Stimulated activated effector memory CD8-positive, alpha-beta T cell treated with anti-CD3 and anti-CD28 coated beads, Interleukin-12 subunit alpha, Interleukin-12 subunit beta, amount 100 ng/mL, for 72 hours (primary cell): ENCODE results near the gene ANKIB1.
A peak's percentile ranks its signal among the peaks of the same experiment; 100 is the strongest.
"Not testable (repeated sequence)": the region's sequence is repeated elsewhere in the genome, so short reads cannot be mapped to it uniquely, and the experiment has no call there.

ENCODE experiments used
- ATAC-seq: fragments of 150-1000 bp; cut with Tn5 transposase; 2 replicates; pipeline ENCODE4 v1.10.0; 2021
- DNase-seq, 2 donors: peaks; one replicate each; pipeline ENCODE4 v3.0.0; 2021 to 2022; ENCODE audit warnings: low spot score in 2 of 2
- H3K27ac Mint-ChIP-seq: one replicate; pipeline ENCODE4 v1.8.0; 2022; ENCODE audit warnings: mild to moderate bottlenecking, mixed read lengths
- H3K36me3 Mint-ChIP-seq: one replicate; pipeline ENCODE4 v1.8.0; 2022; ENCODE audit warnings: mild to moderate bottlenecking, mixed read lengths
- H3K4me1 Mint-ChIP-seq: one replicate; pipeline ENCODE4 v1.8.0; 2022; ENCODE audit warnings: mixed read lengths
- H3K4me3 Mint-ChIP-seq: one replicate; pipeline ENCODE4 v1.8.0; 2022; ENCODE audit warnings: mild to moderate bottlenecking, mixed read lengths
- H3K9me3 Mint-ChIP-seq: one replicate; pipeline ENCODE4 v1.8.0; 2022; ENCODE audit warnings: mixed read lengths

ANKIB1 gene

DNA sequence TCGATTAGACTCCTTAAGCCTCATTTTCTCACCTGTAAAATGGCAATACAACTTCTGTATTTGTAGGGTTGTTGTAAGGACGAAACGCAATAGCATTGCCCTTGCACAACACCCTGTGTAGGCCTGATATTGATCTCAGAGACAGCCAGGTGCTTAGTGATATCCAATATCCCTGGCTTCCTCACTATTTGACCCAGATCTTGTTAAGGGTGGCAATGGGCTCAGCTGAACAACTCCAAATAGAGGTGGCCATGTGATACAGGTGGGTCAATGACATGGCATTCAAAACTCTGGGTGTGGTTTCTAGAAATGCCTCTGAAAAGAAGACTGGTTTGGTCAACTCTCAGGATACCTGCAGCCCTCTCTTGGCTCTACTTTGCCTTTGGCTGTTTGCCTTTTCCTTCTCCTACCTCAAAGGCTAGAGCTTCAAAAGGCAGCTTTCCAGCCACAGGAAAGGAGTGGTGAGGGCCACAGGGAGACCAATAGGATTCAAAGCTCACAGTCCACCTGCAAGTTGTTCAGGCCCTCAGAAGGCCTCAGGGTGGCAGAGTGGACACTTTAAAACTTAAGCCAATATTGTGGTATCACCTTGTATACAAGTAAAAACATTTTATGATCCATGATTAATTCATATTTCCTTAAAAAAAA, 186.6 kb downstream of the ANKIB1 start:
- ATAC-seq = no peak
- no peaks in the 10 kb centered on the region for H3K4me1 Mint-ChIP-seq
- H3K9me3 Mint-ChIP-seq = no peaks in the 10 kb centered on the region
- H3K36me3 Mint-ChIP-seq = no peaks in the 10 kb centered on the region
- no peak overlapping the region for H3K27ac Mint-ChIP-seq
- no peak for DNase-seq
- H3K4me3 Mint-ChIP-seq = no peak overlapping the region

GRCh38 chr7:92433019-92433418, 187.2 kb downstream of the ANKIB1 start:
- ATAC-seq (no peak), DNase-seq (no peak)
- Mint-ChIP-seq H3K4me1 (no peaks in the 10 kb centered on the region), H3K4me3 (no peak overlapping the region), H3K9me3 (no peaks in the 10 kb centered on the region), H3K27ac (no peak overlapping the region), H3K36me3 (no peaks in the 10 kb centered on the region)

DNA sequence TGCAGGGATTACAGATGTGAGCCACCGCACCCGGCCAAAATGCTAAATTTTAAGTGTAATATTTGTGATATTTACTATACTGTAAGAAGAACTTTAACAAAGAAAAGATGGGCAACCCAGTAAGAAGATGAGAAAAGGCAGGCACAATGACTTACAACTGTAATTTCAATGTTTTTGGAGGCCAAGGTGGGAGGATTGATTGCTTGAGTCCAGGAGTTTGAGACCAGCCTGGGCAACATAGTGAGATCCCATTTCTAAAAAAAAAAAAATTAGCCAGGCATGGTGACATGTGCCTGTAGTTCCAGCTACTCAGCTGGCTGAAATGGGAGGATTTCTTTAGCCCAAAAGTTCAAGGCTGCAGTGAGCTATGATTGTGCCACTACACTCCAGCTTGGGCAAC, 189.8 kb downstream of the ANKIB1 start:
- H3K27ac Mint-ChIP-seq = no peak overlapping the region
- H3K4me3 Mint-ChIP-seq = no peak overlapping the region
- ATAC-seq = no peak
- H3K36me3 Mint-ChIP-seq = no peaks in the 10 kb centered on the region
- H3K9me3 Mint-ChIP-seq = no peaks in the 10 kb centered on the region
- no peak for DNase-seq
- no peaks in the 10 kb centered on the region for H3K4me1 Mint-ChIP-seq

DNA sequence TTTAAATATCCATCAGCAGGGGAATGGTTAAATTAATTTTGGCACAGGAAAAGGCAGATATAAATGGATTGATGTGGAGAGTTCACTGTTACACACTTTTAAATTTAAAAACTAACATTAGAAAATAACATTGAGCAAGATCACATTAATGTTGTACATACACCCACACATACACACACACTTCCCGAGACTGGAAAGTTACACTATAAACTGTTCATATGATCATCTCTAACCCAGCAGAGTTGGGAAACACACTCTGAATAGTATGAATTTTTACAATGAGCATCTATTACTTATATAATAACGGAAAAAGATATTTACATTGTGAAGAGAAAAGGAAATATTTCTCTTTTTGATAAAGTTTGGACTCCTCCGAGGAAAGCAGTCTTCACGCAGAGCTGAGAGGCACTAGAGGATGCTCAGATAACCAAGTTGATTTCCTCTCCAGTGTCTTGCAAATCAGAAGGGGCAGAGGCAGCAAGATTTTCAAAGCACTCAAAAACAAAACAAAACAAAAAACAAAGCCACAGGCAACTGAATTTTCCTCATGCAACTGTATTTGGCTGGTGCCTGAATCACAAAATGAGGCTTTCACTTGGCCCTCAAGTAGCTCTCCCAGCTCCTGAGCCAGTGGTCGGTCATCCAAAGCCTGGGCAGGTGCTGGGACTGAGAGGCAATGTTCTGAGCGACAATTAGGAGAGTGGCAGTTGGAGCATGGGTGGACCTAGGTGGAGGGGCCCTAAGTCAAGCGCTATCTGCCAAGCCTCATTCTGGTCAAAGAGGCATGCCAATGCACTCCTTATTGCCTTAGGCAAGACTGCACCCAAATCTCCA, 191.1 kb downstream of the ANKIB1 start:
- ATAC-seq = no peak
- Mint-ChIP-seq H3K4me3 (no peak overlapping the region), H3K9me3 (no peaks in the 10 kb centered on the region)

GRCh38 chr7:92437956-92438491, 192.2 kb downstream of the ANKIB1 start:
- Mint-ChIP-seq H3K4me3 (no peak overlapping the region), H3K36me3 (no peaks in the 10 kb centered on the region), H3K4me1 (no peaks in the 10 kb centered on the region), H3K9me3 (no peaks in the 10 kb centered on the region), H3K27ac (no peak overlapping the region)
- ATAC-seq (no peak), DNase-seq (no peak)

More for the DNA sequence above, 191.1 kb downstream of the ANKIB1 start:
- Mint-ChIP-seq H3K27ac (no peak overlapping the region), H3K4me1 (no peaks in the 10 kb centered on the region), H3K36me3 (no peaks in the 10 kb centered on the region)
- DNase-seq = no peak

DNA sequence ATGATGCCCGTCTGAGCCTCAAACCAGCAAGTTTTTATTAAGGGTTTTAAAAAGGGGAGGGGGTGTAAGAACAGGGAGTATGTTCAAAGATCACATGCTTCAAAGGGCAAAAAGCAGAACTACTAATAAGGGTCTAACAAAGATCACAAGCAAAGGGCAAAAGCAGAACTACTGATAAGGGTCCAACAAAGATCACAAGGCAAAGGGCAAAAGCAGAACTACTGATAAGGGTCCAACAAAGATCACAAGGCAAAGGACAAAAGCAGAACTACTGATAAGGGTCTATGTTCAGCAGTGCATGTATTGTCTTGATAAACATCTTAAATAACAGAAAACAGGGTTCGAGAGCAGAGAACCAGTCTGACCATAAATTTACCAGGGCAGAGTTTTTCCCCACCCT, 196.9 kb downstream of the ANKIB1 start:
- H3K27ac Mint-ChIP-seq, H3K4me3 Mint-ChIP-seq, DNase-seq, H3K36me3 Mint-ChIP-seq, ATAC-seq, H3K9me3 Mint-ChIP-seq, H3K4me1 Mint-ChIP-seq: not testable (repeated sequence)

DNA sequence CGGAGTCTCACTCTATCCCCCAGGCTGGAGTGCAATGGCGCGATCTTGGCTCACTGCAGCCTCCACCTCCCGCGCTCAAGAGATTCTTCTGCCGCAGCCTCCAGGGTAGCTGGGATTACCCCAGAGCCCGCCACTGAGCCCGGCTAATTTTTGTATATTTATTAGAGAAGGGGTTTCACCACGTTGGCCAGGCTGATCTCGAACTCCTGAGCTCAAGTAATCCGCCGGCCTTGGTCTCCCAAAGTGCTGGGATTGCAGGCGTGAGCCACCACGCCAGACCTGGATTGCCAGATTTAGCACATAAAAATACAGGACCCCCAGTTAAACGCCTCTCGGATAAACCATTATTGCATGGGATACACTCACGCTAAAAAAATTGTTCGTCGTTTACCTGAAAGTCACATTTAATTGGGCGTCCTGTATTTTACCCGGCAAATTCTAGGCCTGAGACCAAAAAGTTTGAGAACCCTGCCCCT, 201.1 kb downstream of the ANKIB1 start:
- Mint-ChIP-seq H3K9me3 (no peaks in the 10 kb centered on the region), H3K4me1 (peaks cover 6% of the 10 kb centered on the region), H3K4me3 (peak overlapping the region; percentile 83), H3K27ac (peak overlapping the region; percentile 94), H3K36me3 (peaks cover 27% of the 10 kb centered on the region)
- no peak for DNase-seq
- ATAC-seq = no peak

DNA sequence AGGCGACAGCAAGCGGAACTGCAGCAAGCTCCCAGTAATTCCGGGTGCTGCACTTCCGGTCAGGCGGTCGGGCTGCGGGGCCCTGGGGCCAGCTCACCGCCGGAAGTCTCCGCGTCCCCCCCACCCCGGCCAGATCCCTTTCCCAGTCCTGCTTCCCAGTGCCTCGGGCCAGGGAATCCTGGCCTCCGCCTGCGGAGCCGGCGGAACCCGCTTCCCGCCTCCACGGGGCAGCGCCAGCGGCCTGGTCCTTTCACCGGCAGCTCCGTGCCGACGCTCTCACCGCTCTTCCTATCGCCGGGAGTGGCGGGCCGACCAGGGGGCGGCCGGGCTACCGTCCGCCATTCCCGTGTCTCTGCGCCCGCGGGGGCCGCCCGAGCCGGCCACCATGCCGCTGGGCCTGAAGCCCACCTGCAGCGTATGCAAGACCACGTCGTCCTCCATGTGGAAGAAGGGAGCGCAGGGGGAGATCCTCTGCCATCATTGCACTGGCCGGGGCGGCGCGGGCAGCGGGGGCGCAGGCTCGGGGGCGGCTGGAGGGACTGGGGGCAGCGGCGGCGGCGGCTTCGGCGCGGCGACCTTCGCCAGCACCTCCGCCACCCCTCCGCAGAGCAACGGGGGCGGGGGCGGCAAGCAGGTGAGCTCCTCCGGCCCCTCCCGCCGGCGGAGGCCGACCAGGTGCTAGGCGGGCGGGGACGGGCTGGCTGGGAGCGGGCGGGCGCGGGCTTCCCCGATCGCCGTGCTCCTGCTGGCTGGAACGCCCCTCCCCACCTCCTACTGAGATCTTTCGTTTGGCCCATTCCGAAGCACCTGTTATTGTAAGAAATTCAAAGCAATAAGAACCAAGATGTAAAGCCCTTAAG, 201.8 kb downstream of the ANKIB1 start, which contains the start of gene GATAD1:
Gene GATAD1 (plus strand): TSS at position 138 of the 860 bp plus-strand sequence. CDS start 248 bp downstream, at position 386.
- peaks cover 29% of the 10 kb centered on the region for H3K36me3 Mint-ChIP-seq
- ATAC-seq (peak; percentile 92), DNase-seq (peak; percentile 80 to 91)
- peak within 1 kb of the TSS; percentile 94 for H3K27ac Mint-ChIP-seq
- H3K4me1 Mint-ChIP-seq = peaks cover 6% of the 10 kb centered on the region
- H3K9me3 Mint-ChIP-seq = no peaks in the 10 kb centered on the region
- H3K4me3 Mint-ChIP-seq = peak within 1 kb of the TSS; percentile 83

DNA sequence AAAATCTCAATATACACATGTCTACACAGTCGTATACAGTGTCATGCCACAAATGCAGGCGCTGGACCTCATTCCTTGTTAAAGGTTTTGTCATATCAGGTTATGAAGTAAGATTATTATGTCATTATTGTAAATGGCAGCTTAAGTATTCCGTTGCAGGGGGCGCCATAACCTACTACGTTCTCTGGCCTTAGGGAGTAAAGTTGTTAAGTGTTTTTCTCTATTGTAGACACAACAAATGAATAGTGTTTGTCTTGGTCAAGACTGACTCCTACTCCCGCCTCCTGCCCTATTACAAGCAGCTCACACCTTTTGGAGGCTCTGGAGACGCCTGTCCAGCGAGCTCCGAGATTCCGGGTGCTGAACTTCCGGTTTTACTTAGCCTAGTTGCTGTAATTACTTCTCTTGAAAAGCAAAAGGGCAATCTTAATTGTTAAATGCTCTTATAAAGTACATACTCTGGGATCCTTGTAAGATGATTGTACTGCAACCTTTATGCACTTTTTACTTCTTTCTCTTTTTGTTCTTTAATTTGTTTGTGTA, 202.5 kb downstream of the ANKIB1 start:
- Mint-ChIP-seq H3K4me1 (peaks cover 6% of the 10 kb centered on the region), H3K27ac (peak overlapping the region; percentile 94), H3K4me3 (peak overlapping the region; percentile 83), H3K9me3 (no peaks in the 10 kb centered on the region), H3K36me3 (peaks cover 29% of the 10 kb centered on the region)
- peak; percentile 58 for ATAC-seq
- DNase-seq = peak; percentile 17 to 76
